Measurements from ENCODE around the gene DMD.
"Not testable (repeated sequence)": the region's sequence is repeated elsewhere in the genome, so short reads cannot be mapped to it uniquely, and the experiment has no call there.

Gene DMD

GRCh38 chrX:31483336-31483735 lies 1728.0 kb downstream of the DMD start:
- Histone ChIP-seq H3K4me2 (ENCODE audit: low read depth, low read length, poor library complexity, severe bottlenecking) (no peak overlapping the region), H3K4me1 (ENCODE audit: insufficient read depth, low read length, poor library complexity, severe bottlenecking) (no peaks in the 10 kb centered on the region), H3K36me3 (ENCODE audit: insufficient read depth, low read length) (no peaks in the 10 kb centered on the region), H3K9me3 (ENCODE audit: insufficient read depth, low read depth, low read length) (no peaks in the 10 kb centered on the region), H3K9ac (ENCODE audit: low read depth, low read length, poor library complexity, severe bottlenecking) (no peak overlapping the region), H3K27me3 (ENCODE audit: insufficient read depth, low read length, poor library complexity, severe bottlenecking) (no peaks in the 10 kb centered on the region), H4K20me1 (ENCODE audit: insufficient read depth, low read length, poor library complexity, severe bottlenecking) (no peaks in the 10 kb centered on the region), H3K4me3 (ENCODE audit: low read length, poor library complexity, severe bottlenecking) (no peak overlapping the region), H2AFZ (ENCODE audit: low read length) (no peak overlapping the region), H3K9me2 (replicated peaks; ENCODE audit: low read depth, low read length) (no peaks in the 10 kb centered on the region), H3F3A (ENCODE audit: low read depth) (no peaks in the 10 kb centered on the region), H3K79me2 (ENCODE audit: insufficient read depth, low read length) (no peaks in the 10 kb centered on the region)
- no peak for TF ChIP-seq CTCF (conservative IDR thresholded peaks at IDR 0.05; ENCODE audit: low read length)
- no peak for TF ChIP-seq EZH2phosphoT487 (IDR thresholded peaks at IDR 0.05; ENCODE audit: borderline replicate concordance)

- Histone ChIP-seq H3K9me3 (ENCODE audit: insufficient read depth, low read depth, low read length) (no peaks in the 10 kb centered on the region), H4K20me1 (ENCODE audit: insufficient read depth, low read length, poor library complexity, severe bottlenecking) (no peaks in the 10 kb centered on the region), H3K4me1 (ENCODE audit: insufficient read depth, low read length, poor library complexity, severe bottlenecking) (no peaks in the 10 kb centered on the region), H3K4me3 (ENCODE audit: low read length, poor library complexity, severe bottlenecking) (no peak overlapping the region), H3K36me3 (ENCODE audit: insufficient read depth, low read length) (no peaks in the 10 kb centered on the region), H2AFZ (ENCODE audit: low read length) (no peak overlapping the region), H3K27me3 (ENCODE audit: insufficient read depth, low read length, poor library complexity, severe bottlenecking) (no peaks in the 10 kb centered on the region), H3K79me2 (ENCODE audit: insufficient read depth, low read length) (no peaks in the 10 kb centered on the region), H3K9ac (ENCODE audit: low read depth, low read length, poor library complexity, severe bottlenecking) (no peak overlapping the region), H3F3A (ENCODE audit: low read depth) (no peaks in the 10 kb centered on the region), H3K4me2 (ENCODE audit: low read depth, low read length, poor library complexity, severe bottlenecking) (no peak overlapping the region), H3K9me2 (replicated peaks; ENCODE audit: low read depth, low read length) (no peaks in the 10 kb centered on the region)
- TF ChIP-seq CTCF (conservative IDR thresholded peaks at IDR 0.05; ENCODE audit: low read length) (no peak), EZH2phosphoT487 (IDR thresholded peaks at IDR 0.05; ENCODE audit: borderline replicate concordance) (no peak)
Observed at GRCh38 chrX:31480696-31481095, 1730.7 kb downstream of the DMD start.

- H3K36me3 ChIP-seq (ENCODE audit: insufficient read depth, low read length), result no peaks in the 10 kb centered on the region
- H3K27me3 ChIP-seq (ENCODE audit: insufficient read depth, low read length, poor library complexity, severe bottlenecking), result no peaks in the 10 kb centered on the region
- no peak overlapping the region for H2AFZ ChIP-seq (ENCODE audit: low read length)
- no peak for TF ChIP-seq CTCF (conservative IDR thresholded peaks at IDR 0.05; ENCODE audit: low read length)
- no peaks in the 10 kb centered on the region for H4K20me1 ChIP-seq (ENCODE audit: insufficient read depth, low read length, poor library complexity, severe bottlenecking)
- no peaks in the 10 kb centered on the region for H3K9me3 ChIP-seq (ENCODE audit: insufficient read depth, low read depth, low read length)
- no peak overlapping the region for H3K9ac ChIP-seq (ENCODE audit: low read depth, low read length, poor library complexity, severe bottlenecking)
- no peaks in the 10 kb centered on the region for H3K4me1 ChIP-seq (ENCODE audit: insufficient read depth, low read length, poor library complexity, severe bottlenecking)
- H3F3A ChIP-seq (ENCODE audit: low read depth), result no peaks in the 10 kb centered on the region
- no peaks in the 10 kb centered on the region for H3K9me2 ChIP-seq (replicated peaks; ENCODE audit: low read depth, low read length)
- H3K79me2 ChIP-seq (ENCODE audit: insufficient read depth, low read length), result no peaks in the 10 kb centered on the region
- no peak overlapping the region for H3K4me2 ChIP-seq (ENCODE audit: low read depth, low read length, poor library complexity, severe bottlenecking)
- H3K4me3 ChIP-seq (ENCODE audit: low read length, poor library complexity, severe bottlenecking), result no peak overlapping the region
Observed at GRCh38 chrX:31471229-31471628, 1740.1 kb downstream of the DMD start.

GRCh38 chrX:31470753-31471152 lies 1740.6 kb downstream of the DMD start:
- H3K79me2 ChIP-seq (ENCODE audit: insufficient read depth, low read length); H3K9me3 ChIP-seq (ENCODE audit: insufficient read depth, low read depth, low read length); H3K4me1 ChIP-seq (ENCODE audit: insufficient read depth, low read length, poor library complexity, severe bottlenecking); H4K20me1 ChIP-seq (ENCODE audit: insufficient read depth, low read length, poor library complexity, severe bottlenecking); H3K4me2 ChIP-seq (ENCODE audit: low read depth, low read length, poor library complexity, severe bottlenecking); H3K4me3 ChIP-seq (ENCODE audit: low read length, poor library complexity, severe bottlenecking); H2AFZ ChIP-seq (ENCODE audit: low read length); H3F3A ChIP-seq (ENCODE audit: low read depth); H3K36me3 ChIP-seq (ENCODE audit: insufficient read depth, low read length); H3K9ac ChIP-seq (ENCODE audit: low read depth, low read length, poor library complexity, severe bottlenecking); H3K9me2 ChIP-seq (replicated peaks; ENCODE audit: low read depth, low read length); H3K27me3 ChIP-seq (ENCODE audit: insufficient read depth, low read length, poor library complexity, severe bottlenecking): not testable (repeated sequence)
